GM19324 (cell line): ENCODE data around the gene MYO7A.
"Not testable (repeated sequence)": the region's sequence is repeated elsewhere in the genome, so short reads cannot be mapped to it uniquely, and the experiment has no call there.

ENCODE experiments used
- ATAC-seq: cut with Tn5 transposase; IDR thresholded peaks from one replicate; pipeline ENCODE4 v1.9.1; 2021; ENCODE audit warnings: mild to moderate bottlenecking, moderate library complexity; ENCODE audit not compliant: unreplicated experiment, low FRiP score

The MYO7A gene

GRCh38 chr11:77092382-77092781 lies 35.7 kb upstream of the MYO7A start:
- no peak for ATAC-seq

DNA sequence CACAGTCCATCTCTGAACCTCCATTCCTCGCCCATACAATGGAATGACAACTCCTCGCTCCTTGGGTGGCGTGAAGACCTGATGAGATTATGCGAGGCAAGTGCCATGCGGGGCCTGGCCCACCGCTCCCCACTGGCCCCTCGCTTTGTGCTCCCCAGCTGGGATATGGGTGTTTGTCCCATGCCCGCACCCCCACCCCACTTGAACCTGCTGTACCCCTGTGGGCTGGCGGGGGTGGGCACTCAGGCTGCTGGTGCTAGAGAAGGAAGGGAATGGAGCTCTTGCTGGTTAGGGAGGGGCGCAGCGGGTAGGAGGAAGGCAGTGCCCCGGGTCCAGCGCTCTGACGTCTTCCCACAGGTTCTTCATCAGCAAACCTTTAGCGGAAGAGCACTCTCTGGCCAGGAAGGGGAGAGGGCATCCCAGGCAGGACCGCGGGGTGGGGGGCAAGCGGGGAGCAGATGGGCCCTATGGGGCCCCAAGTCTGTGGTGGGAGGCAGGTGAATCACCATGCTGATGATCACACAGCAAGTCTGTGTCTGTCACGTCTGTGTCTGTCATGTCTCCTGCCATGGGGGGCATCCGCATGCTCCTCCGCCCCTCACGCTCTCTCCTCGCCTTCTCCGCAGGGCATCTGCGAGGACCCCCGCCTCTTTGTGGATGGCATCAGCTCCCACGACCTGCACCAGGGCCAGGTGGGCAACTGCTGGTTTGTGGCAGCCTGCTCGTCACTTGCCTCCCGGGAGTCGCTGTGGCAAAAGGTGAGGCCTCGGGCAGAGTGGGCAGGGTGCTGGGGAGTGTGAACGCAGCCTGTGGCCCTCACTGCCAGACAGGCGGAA lies 34.8 kb upstream of the MYO7A start:
- no peak for ATAC-seq

- ATAC-seq = no peak
Measured at GRCh38 chr11:77093987-77094840, 33.8 kb upstream of the MYO7A start.

DNA sequence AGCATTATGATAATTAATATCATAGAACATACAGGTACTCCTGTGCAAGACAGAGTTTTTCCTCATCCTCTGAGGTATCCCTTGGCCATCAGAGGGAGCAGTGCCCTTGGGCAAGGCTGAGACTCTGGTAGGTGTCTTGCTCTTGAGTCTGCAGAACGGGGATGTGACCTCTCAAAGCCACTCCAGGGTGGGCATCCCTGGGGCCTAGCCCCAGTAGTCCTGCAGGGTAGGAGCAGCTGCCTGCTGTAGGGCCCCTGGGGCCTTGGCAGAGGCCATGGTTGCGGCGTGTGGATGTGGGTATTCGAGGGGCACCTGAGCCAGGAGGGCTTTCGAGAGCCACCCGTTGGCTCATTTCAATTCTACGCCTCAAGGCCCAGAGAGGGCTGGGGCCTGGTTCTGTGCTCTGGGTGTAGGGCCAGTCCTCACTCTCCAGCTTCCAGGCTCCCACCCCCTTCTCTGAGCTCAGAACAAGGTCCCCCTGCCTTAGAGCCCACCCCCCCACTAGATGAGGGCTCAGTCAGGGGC lies 33.1 kb upstream of the MYO7A start:
- ATAC-seq = no peak

DNA sequence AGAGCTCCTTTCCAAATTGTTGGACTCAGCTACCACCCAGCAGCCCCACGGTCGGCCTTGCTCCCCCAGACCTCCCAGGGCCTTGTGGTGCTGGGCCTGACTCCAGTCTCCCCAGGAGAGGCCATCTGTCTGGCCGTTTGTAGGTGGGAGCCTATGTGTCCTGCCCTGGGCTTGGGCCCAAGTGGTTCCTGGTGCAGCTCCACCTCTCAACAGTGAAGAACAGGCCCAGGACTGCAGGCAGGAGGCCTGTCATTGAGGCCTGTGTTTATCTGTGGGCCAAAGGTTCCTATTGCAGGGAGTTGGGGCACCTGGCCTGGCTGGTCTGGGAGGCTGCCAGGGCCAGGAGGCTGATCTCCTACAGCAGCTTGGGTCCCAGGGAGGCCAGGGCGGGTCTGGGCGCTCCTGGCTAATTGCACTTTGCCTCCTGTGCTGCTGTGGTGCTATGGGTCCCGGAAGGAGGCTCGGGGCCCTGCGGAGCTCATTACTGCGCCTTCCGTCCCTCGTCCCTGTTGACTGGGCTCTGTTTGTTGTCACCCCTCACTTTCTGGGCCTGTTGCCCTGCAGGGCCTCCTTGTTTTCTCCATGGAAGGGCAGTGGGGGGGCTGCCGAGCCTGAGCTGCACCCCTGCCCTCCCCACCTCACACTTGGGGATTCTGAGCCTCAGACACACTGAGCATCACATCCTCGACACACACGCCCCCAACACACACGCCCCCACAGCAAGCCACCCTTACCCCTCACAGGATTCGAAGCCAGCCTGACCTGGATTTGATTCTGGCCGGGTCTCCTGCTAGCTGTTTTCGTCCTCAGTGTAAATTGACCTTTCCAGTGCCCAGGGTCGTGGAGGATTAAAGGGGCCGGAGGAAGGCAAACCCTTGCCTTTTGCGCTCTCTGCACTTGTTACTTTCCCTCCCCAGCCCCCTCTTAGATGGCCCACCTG lies 32.2 kb upstream of the MYO7A start:
- no peak for ATAC-seq

DNA sequence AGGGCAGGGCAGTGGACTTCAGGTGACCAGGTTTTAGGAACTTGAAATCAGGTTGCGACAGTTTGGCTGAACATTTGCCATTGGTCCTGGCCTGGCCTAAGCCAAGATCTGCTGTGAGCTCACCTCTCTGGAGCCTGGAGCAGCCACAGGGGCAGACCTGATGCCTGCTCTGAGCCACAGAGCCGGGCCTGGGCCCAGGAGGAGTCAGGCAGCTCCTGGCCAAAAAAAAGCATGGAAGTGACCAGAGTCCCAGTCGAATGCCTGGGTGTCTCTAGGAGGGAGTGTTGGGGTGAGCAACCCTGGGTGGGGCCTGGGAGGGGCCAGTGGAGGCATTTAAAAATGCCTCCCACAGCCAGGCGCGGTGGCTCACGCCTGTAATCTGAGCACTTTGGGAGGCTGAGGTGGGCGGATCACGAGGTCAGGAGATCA lies 31.4 kb upstream of the MYO7A start:
- ATAC-seq = no peak

DNA sequence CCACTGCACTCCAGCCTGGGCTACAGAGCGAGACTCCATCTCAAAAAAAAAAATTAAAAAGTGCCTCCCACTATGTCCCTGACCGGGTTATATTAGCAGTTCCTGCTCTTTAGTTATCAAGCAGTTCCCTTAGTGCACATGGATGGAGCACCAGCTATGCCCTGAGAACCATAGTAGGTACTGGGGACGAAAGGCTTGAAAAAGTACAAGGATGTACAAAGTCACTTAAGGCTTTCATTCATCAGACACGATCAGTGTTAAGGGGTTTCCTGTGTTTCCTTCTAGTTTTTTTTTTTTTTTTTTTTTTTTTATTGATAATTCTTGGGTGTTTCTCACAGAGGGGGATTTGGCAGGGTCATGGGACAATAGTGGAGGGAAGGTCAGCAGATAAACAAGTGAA lies 30.9 kb upstream of the MYO7A start:
- ATAC-seq = not testable (repeated sequence)

DNA sequence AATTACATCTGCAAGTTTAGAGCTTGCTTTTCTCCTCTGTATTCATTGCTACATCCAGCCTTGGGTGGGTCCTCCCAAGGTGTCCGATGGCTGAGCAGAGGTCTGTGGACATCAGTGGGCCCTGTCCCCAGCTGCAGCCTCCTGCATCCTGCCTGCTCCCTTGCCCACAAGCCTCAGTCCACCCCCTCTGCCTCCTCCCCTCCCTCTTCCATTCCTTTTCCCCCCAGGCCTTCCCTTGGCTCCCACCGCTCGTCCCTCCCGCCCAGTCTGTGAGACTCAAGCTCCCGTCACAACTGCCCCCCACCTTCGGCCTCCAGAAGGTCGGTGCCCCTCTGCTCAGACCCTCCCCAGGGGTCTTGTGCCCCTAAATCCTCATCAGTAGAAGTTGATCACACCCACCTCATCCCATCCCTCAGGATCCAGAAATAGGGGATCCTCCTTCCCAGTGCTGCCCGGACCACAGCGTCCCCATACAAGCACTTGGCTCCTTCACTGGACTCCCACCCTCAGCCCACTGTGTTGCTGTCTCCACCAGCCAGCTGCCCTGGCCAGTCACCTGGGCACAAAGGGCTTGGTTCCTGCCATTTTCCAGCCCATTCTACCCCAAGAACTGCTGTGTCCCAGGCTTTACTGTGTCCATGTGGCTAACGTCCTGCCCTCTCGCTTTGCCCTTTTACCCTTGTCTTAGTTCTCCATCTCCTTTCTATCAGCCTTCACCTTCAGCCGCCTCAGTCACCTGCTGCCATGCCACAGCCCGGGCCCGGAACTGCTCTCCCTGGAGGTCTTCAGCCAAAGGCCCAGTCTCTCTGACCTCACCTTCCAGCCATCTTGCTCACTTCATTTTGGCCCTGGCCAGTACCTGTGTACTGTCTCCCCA lies 27.6 kb upstream of the MYO7A start:
- ATAC-seq = no peak

- no peak for ATAC-seq
Measured at GRCh38 chr11:77101043-77101537, 27.0 kb upstream of the MYO7A start.

- no peak for ATAC-seq
Measured at GRCh38 chr11:77102246-77103210, 25.5 kb upstream of the MYO7A start, which contains the start of gene OMP. Gene OMP (plus strand): TSS chr11:77102840. CDS start chr11:77102840, 0 bp downstream.

GRCh38 chr11:77103319-77103718 lies 24.7 kb upstream of the MYO7A start:
- ATAC-seq = no peak

- no peak for ATAC-seq
Measured at GRCh38 chr11:77104727-77105126, 23.3 kb upstream of the MYO7A start.

GRCh38 chr11:77106321-77106720 lies 21.7 kb upstream of the MYO7A start:
- no peak for ATAC-seq

GRCh38 chr11:77106759-77107158 lies 21.3 kb upstream of the MYO7A start:
- ATAC-seq = no peak

GRCh38 chr11:77107950-77108349 lies 20.1 kb upstream of the MYO7A start:
- ATAC-seq = no peak

- ATAC-seq = no peak
Measured at GRCh38 chr11:77108436-77108835, 19.6 kb upstream of the MYO7A start.

DNA sequence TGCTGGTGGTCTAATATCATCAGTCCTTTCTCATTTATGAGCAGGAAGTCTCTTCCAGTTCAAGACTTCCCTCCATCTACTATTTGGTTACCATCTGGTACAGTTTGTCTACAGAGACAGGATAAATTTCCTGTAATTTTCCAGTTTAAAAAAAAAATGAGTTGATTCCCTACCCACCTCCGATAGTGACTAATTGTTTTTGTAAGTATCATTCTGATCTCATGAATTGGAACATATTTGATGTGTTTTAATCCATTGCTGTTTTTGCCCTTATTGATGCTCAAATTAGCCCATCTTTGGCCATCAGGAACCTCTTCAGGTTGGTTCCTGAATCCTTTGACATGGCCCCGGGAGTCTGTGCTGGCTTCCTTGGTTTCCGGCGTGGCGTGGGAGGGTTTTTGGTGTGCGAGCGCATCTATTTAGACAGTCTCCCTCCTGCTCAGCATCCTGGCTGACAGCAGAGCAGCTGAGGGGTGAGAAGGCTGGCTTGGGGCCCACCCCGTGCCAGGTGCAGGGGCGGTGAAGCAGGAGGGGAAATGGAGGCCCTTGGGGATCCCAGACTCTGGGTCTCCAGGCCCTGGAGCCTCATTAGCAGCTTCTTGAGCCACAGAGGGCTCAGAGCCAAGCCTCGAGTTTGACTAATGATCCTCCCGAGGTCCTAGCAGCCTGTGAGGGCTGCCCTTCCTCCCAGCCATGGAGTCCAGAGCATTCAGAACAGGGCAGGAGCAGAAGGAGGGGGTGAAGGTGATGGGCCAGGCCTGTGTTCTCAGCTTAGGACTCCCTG lies 18.6 kb upstream of the MYO7A start:
- ATAC-seq = no peak
